Heart left ventricle (tissue), 13 donors: Measurements from ENCODE around the gene BLOC1S1.

ENCODE experiments used
- POLR2A ChIP-seq, 2 donors: fragments of 450-650 bp; IDR thresholded peaks; one replicate each; pipeline ENCODE4 v1.6.1; 2017; ENCODE audit warnings: antibody characterized with exemption in 2 of 2, mild to moderate bottlenecking in 2 of 2, moderate library complexity in 2 of 2
- TF ChIP-seq, protein P1 (sequence below), 12 donors: fragments of 200-600 bp; sonication (generic) in 4 of 12; IDR thresholded peaks; one replicate each; pipeline versions ENCODE4 v1.5.0 to v1.8.0; 2018 to 2022; ENCODE audit warnings: antibody characterized with exemption in 12 of 12, mild to moderate bottlenecking in 5 of 12
- donor health status: ischemic (EF 13 %, LVEDD 7.1; RV severe dilation, severe dysfunction).
- donor health status: DM: no; HTN: yes; CAD: no.
- donor health status: DM: no; HTN: no; CAD: no.
- donor health status: ischemic (EF 25% LVEDD 6.9; RV normal size, moderate dysfunction).
- donor health status: ischemic (EF 25% LVEDD 5.7; RV mildly dilated, moderate dysfunction).
- donor health status: ischemic (EF 35%, LVEDD 5.7; RV mildly dilated, moderate dysfunction).
- donor health status: nonischemic (EF 11% LVEDD 7.7; RV severe dilation, severe dysfunction).
- donor health status: DM: yes; HTN: yes; CAD: no.
- donor health status: PGD.
- donor health status: ischemic (EF 29% LVEDD 5.4; RV normal size, mild dysfunction).
- donor health status: nonischemic (EF 23%, LVEDD 6.1; RV moderate dilation, normal function).

GRCh38 chr12:55746174-55746912 lies 30.5 kb downstream of the BLOC1S1 start:
- TF ChIP-seq, protein P1, sequence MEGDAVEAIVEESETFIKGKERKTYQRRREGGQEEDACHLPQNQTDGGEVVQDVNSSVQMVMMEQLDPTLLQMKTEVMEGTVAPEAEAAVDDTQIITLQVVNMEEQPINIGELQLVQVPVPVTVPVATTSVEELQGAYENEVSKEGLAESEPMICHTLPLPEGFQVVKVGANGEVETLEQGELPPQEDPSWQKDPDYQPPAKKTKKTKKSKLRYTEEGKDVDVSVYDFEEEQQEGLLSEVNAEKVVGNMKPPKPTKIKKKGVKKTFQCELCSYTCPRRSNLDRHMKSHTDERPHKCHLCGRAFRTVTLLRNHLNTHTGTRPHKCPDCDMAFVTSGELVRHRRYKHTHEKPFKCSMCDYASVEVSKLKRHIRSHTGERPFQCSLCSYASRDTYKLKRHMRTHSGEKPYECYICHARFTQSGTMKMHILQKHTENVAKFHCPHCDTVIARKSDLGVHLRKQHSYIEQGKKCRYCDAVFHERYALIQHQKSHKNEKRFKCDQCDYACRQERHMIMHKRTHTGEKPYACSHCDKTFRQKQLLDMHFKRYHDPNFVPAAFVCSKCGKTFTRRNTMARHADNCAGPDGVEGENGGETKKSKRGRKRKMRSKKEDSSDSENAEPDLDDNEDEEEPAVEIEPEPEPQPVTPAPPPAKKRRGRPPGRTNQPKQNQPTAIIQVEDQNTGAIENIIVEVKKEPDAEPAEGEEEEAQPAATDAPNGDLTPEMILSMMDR (IDR thresholded peaks at IDR 0.05) = no peak
- TF ChIP-seq POLR2A (IDR thresholded peaks at IDR 0.05) = no peak
